Femur (tissue), 1 donor: ENCODE data around the gene ZNF726.
"Not testable (repeated sequence)": the region's sequence is repeated elsewhere in the genome, so short reads cannot be mapped to it uniquely, and the experiment has no call there.

Experiments used
- DNase-seq: peaks from one replicate; pipeline ENCODE4 v3.0.0-alpha.2; 2017

Gene ZNF726

GRCh38 chr19:23949611-23950010 lies 34.9 kb downstream of the ZNF726 start:
- no peak for DNase-seq

DNA sequence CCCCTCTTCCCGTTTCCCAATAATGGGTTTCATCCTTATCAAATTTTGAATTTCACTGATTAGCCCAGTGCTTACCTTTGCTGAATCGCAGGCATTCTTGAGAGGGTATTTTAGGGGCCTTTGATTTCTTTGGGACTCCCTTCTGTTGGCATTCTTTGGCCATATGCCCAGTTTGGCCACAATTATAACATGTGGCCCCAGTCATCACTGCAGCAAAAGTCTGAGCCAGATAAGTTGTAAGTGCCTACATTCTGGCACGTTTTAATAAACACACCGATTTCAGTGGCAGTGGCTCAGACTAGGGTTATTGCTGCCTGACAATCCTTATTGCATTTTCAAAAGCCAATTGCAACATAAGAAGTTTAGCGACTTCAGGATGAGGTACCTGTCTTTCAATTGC lies 41.4 kb downstream of the ZNF726 start:
- DNase-seq: no peak

GRCh38 chr19:23957660-23958281 lies 43.1 kb downstream of the ZNF726 start:
- no peak for DNase-seq

GRCh38 chr19:23963396-23963795 lies 48.7 kb downstream of the ZNF726 start:
- not testable (repeated sequence) for DNase-seq

GRCh38 chr19:23963881-23964280 lies 49.2 kb downstream of the ZNF726 start:
- DNase-seq: not testable (repeated sequence)

GRCh38 chr19:23964334-23964733 lies 49.6 kb downstream of the ZNF726 start:
- not testable (repeated sequence) for DNase-seq

DNA sequence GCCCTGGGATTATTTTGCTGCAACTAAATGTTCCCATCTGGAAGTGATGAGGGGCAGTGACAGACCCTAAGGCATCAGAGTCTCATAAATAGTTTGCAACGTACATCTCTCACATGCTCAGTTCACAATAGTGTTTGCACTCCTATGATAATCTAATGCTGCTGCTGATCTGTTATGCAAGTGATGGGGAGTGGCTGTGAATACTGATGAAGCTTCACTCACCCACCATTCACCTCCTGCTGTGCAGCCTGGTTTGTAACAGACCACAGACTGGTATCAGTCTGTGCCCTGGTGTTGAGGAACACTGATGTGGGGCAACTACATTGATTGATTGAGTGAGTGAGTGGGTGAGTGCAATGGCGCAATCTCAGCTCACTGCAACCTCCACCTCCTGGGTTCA lies 54.9 kb downstream of the ZNF726 start:
- no peak for DNase-seq

DNA sequence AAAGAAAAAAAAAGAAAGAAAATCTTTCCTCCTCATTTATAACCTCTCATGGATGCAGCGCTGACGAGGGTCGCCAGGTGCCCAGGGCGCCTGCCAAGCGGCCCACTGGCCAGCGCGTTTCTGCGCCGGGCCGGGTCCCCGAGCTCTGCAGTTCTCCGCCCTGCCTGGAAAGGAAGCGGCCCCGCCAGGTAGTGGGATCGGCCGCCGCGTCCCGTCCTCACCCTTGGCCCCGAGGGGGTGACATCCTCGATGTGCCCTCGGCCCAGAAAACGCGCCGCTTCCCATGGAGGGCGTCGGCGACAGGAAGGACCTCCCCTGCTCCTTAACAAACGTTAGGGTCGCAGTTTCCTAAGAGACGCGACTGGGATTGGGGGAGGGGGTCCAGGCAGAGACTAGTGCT lies 56.9 kb downstream of the ZNF726 start:
- DNase-seq: peak; percentile 15

- DNase-seq: no peak
Observed at GRCh38 chr19:23972161-23972560, 57.5 kb downstream of the ZNF726 start.

DNA sequence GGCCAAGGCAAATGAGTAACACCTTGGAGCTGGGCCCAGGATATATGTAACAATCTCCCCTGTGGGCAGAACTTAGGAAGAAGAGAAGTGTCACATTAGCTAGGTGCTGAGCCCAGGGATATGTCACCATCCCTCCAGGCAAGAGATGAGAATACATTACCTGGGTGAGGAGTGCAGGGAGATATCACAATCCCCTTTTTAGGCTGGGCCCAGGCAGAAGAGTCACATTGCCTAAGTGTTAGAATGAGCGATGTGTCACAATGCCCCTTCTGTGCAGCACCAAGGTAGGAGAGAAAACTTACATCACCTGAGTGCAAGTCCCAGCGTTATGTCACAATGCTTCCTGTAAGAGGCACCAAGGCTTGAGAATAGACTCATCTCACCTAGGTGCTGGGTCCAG lies 60.3 kb downstream of the ZNF726 start:
- no peak for DNase-seq

- DNase-seq: not testable (repeated sequence)
Observed at GRCh38 chr19:23976631-23977030, 61.9 kb downstream of the ZNF726 start.

- DNase-seq: not testable (repeated sequence)
Observed at GRCh38 chr19:23977256-23977655, 62.6 kb downstream of the ZNF726 start.

DNA sequence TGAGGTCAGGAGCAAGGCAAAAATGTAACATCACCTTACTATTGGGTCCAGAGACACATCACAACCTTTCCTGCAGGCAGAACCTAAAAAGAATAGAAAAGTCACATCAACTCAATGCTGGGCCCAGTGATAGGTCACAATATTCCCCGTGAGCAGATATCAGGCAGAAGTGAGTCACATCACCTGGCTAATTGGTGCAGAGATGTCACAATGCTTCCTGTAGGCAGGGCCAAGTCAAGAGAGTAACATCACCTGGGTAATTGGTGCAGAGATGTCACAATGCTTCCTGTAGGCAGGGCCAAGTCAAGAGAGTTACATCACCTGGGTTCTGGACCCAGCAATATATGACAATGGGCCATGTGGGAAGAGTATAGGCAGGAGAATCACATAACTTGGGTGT lies 63.4 kb downstream of the ZNF726 start:
- DNase-seq: no peak

- DNase-seq: no peak
Observed at GRCh38 chr19:23980805-23981204, 66.1 kb downstream of the ZNF726 start.

DNA sequence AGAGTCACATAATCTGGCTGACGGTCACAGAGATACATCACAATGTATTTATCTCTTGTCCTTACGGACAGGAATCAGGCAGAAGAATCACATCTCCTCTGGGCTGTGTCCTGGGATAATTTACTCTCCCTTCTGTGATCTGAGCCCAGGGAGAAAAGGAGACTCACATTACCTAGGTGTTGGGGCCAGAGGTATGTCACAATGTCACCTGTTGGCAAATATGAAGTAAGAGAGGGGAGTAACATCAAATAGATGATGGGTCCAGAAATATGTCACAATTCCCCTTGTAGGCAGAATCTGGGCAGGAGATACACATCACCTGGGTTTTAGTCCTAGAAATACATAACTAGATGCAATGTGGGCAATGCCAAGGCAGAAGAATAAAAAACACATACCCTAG lies 67.2 kb downstream of the ZNF726 start:
- no peak for DNase-seq

DNA sequence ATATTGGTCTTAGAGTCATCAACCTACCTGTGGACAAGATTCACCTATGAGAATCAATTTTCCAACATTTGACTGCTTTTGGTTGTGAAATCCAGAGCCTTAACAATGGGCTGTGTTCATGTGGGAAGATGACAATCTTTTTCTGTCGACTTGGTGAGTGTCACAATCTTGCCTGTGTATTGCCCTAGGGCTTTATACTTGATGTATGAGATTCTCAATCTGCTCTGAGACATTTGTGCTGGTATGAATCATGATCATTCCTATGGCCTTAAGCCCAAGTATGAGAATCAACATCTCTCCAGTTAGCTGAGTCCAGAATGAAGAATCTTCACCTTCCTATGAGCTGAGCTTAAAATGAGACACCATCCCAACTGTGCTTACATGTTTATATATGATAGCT lies 68.7 kb downstream of the ZNF726 start:
- no peak for DNase-seq
